Mesenteric fat pad (tissue), 1 donor: ENCODE results near the gene CEACAM5. TPM values are rescaled to one million over a fixed set of nuclear protein-coding genes. Genes with fewer than 3 reads are reported as not detected.

Source experiments
- total RNA-seq: library from RNA; stranded (reverse); fragmentation: NEBNext Ultra II Directional; extraction: Animal tissue kit (Norgen Biotek cat#: 25700); gene quantifications from one replicate; pipeline ENCODE4 v1.2.1, GENCODE V29; 2021
- donor health status: DM: yes; HTN: yes; CAD: no.

Gene CEACAM5
- total RNA-seq, 1 donor from 2014 or later, result 0.35 TPM

Other genes starting within 250 kb of the CEACAM5 start
- gene CEACAM21, start 132.5 kb upstream of the CEACAM5 start, total RNA-seq, result 2.1 TPM
- 6.0 TPM for gene CEACAM4, start 81.6 kb upstream of the CEACAM5 start, total RNA-seq
- gene CEACAM7, start 20.4 kb upstream of the CEACAM5 start, total RNA-seq, result not detected
- 0.22 TPM for gene CEACAM6, start 46.9 kb downstream of the CEACAM5 start, total RNA-seq
- 1.6 TPM for gene CEACAM3, start 88.0 kb downstream of the CEACAM5 start, total RNA-seq
- not detected for gene LYPD4, start 136.1 kb downstream of the CEACAM5 start, total RNA-seq
- not detected for gene DMRTC2, start 136.4 kb downstream of the CEACAM5 start, total RNA-seq
- 1,067 TPM for gene RPS19, start 151.6 kb downstream of the CEACAM5 start, total RNA-seq
- gene CD79A, start 168.7 kb downstream of the CEACAM5 start, total RNA-seq, result 0.61 TPM
- 123 TPM for gene ARHGEF1, start 174.6 kb downstream of the CEACAM5 start, total RNA-seq
- gene ERFL, start 219.8 kb downstream of the CEACAM5 start, total RNA-seq, result 0.19 TPM